SK-N-MC (cell line): ENCODE results near the gene POLD4.

ENCODE experiments used
- EZH2 ChIP-seq: fragments of 200-600 bp; sonication (generic); IDR thresholded peaks from one replicate; pipeline ENCODE4 v1.6.1; 2017; ENCODE audit warnings: antibody characterized with exemption
- POLR2AphosphoS5 ChIP-seq: IDR thresholded peaks from 2 replicates; pipeline ENCODE4 v1.6.1; 2012; ENCODE audit warnings: mild to moderate bottlenecking, low read depth, low read length, borderline replicate concordance

GRCh38 chr11:67396587-67397389 is 43.4 kb upstream of the POLD4 start:
- TF ChIP-seq EZH2 (no peak), POLR2AphosphoS5 (0 out of 2 replicates have a peak, but pooled peaks have one; percentile 3)
